ENCODE measurements around the gene ASPSCR1. TPM values are rescaled to one million over a fixed set of nuclear protein-coding genes. Genes with fewer than 3 reads are reported as not detected.

Gene ASPSCR1
- total RNA-seq, 2 donors from 2014 or later: 17.9 to 57.4 TPM

DNA sequence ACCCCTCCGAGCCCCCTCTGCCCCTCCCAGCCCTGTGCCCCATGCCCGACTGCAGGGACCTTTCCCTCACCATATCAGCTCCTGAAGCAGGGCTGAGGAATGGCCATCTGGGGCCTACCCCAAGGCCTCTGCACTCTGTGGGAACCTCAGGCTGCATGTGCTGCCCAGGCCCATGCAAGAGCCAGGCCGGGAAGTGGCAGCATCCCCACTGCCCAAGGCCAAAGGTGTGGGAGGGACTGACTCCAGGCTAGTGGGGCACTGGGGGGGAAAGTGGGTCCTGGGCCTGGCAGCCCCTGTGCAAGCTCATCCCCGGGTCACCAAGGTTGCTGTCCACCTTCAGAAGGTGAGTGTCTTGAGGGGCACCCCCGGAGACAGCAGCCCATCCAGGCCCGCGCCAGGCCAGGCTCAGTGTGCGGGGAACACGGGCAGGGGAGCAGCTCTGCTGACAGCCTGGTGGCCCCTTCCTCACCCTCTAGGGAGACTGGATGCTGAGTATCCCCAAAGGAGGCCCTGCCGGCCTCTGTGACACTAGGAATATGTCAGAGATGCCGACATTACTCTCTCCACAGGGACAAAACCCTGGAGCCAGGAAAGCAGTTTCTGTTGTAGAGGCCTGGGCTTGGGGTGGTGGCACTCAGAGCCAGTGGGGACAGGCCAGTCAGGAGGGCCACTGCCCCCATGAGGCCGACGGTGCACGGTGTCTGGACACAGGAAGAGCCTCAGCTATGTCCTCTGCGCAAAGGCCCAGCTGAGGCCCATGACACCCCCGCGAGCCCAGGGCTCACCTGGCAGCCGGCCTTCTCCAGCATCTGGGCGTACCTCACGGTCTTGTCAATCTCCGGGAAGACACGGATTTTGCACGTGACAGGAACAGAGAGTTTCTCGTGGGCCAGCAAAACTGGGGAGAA, 84.9 kb downstream of the ASPSCR1 start:
- intact Hi-C loops (cut with DNase I): no loop called here
- no peak for DNase-seq
- H3K27ac ChIP-seq: no peak overlapping the region
- H3K9me3 ChIP-seq: no peaks in the 10 kb centered on the region
- no peak for TF ChIP-seq POLR2A (IDR thresholded peaks at IDR 0.05)
- H3K27me3 ChIP-seq: no peaks in the 10 kb centered on the region
- peaks cover 33% of the 10 kb centered on the region for H3K4me1 ChIP-seq
- H3K4me3 ChIP-seq: no peak overlapping the region
- ATAC-seq: no peak
- WGBS, 2 donors: 69 to 83% methylated on average over 2 to 22 of the region's 24 CpGs
- peaks cover 3 to 11% of the 10 kb centered on the region in 2 donors for H3K36me3 ChIP-seq (replicated peaks in 1 of 2; ENCODE audit: insufficient read depth in 1 of 2, low read depth in 2 of 2)

DNA sequence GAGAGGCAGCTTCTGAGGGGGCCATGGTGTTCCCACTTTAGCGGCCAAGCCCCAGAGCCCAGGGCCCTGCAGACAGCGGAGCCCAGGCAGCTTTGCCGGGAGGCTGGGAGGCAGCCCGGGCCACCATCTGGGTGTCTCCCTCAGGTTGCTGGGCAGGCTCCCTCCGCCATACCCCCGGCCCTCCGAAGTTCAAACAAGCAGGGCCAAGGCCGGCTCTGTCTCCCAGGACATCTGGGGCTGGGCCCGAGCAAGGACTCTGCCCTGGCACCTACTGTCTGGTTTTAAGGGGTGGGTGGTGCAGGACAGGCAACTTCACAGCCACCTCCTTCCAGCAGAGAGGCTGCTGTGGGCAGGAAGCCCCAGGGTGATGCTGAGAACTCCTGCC, 85.5 kb downstream of the ASPSCR1 start:
- no peak for DNase-seq
- no peak for TF ChIP-seq POLR2A (IDR thresholded peaks at IDR 0.05)
- TF ChIP-seq, protein P1, sequence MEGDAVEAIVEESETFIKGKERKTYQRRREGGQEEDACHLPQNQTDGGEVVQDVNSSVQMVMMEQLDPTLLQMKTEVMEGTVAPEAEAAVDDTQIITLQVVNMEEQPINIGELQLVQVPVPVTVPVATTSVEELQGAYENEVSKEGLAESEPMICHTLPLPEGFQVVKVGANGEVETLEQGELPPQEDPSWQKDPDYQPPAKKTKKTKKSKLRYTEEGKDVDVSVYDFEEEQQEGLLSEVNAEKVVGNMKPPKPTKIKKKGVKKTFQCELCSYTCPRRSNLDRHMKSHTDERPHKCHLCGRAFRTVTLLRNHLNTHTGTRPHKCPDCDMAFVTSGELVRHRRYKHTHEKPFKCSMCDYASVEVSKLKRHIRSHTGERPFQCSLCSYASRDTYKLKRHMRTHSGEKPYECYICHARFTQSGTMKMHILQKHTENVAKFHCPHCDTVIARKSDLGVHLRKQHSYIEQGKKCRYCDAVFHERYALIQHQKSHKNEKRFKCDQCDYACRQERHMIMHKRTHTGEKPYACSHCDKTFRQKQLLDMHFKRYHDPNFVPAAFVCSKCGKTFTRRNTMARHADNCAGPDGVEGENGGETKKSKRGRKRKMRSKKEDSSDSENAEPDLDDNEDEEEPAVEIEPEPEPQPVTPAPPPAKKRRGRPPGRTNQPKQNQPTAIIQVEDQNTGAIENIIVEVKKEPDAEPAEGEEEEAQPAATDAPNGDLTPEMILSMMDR (IDR thresholded peaks at IDR 0.05): no peak
- intact Hi-C loops (cut with DNase I): no loop called here
- no peak for ATAC-seq
- Histone ChIP-seq H3K27me3 (no peaks in the 10 kb centered on the region), H3K9me3 (no peaks in the 10 kb centered on the region), H3K4me3 (no peak overlapping the region), H3K36me3 (replicated peaks in 1 of 2; ENCODE audit: insufficient read depth in 1 of 2, low read depth in 2 of 2) (peaks cover 3 to 9% of the 10 kb centered on the region in 2 donors), H3K27ac (no peak overlapping the region), H3K4me1 (peaks cover 33% of the 10 kb centered on the region)
- 73 to 83% methylated on average over 4 to 8 of the region's 9 CpGs for WGBS, 2 donors

GRCh38 chr17:82063424-82064415, 86.3 kb downstream of the ASPSCR1 start:
- DNase-seq: no peak
- no peaks in the 10 kb centered on the region for H3K27me3 ChIP-seq
- H3K4me1 ChIP-seq: peaks cover 33% of the 10 kb centered on the region
- peaks cover 3 to 9% of the 10 kb centered on the region in 2 donors for H3K36me3 ChIP-seq (replicated peaks in 1 of 2; ENCODE audit: insufficient read depth in 1 of 2, low read depth in 2 of 2)
- intact Hi-C loops (cut with DNase I): no loop called here
- no peaks in the 10 kb centered on the region for H3K9me3 ChIP-seq
- peak overlapping the region in 1 of 4 donors; percentile 64 for H3K27ac ChIP-seq
- no peak for ATAC-seq
- TF ChIP-seq, protein P1 (IDR thresholded peaks at IDR 0.05): no peak
- TF ChIP-seq POLR2A (IDR thresholded peaks at IDR 0.05): no peak
- no peak overlapping the region for H3K4me3 ChIP-seq
- 45 to 61% methylated on average over 7 to 18 of the region's 20 CpGs for WGBS, 2 donors

DNA sequence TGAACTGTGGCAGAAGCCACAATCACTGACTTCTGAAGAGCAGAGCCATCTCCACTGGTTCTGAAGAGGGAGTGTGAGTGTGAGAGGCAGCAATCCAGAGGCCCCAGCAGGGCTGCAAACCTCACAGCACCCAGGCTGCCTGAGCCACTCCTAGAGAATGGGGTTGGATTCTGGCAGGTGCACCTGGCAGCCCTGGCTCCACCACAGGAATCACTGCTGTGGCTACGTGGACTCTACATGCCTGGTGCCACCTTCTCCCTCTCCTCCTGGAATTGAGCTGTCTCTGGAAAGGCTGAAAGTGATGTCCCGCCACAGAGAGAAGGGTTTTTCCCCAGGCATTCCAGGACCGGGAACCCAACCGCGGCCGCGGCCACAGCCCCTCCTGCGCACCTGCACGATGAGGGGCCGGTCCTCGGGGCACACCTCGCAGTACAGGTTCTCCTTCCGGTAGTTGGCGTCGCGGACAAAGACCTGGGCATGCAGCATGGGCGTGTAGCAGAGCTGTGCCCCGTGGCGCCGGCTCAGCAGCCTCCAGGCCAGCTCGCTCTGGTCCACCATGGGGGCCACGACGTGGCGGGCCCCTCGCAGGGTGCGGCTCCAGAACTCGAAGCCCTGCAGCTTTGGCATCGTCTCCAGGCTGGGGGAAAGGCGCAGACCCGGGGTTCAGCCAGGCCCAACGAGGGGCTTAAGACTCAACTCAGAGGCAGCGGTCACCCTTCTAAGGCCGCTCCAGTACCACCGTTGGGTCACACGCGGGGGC, 87.2 kb downstream of the ASPSCR1 start:
- Histone ChIP-seq H3K9me3 (no peaks in the 10 kb centered on the region), H3K27ac (peak overlapping the region in 3 of 4 donors; percentile 64 to 86 (median 71)), H3K36me3 (replicated peaks in 1 of 2; ENCODE audit: insufficient read depth in 1 of 2, low read depth in 2 of 2) (peaks cover 3 to 9% of the 10 kb centered on the region in 2 donors), H3K27me3 (no peaks in the 10 kb centered on the region), H3K4me1 (peaks cover 33% of the 10 kb centered on the region), H3K4me3 (peak overlapping the region; percentile 43 to 92)
- 11 to 16% methylated on average over 9 to 31 of the region's 36 CpGs for WGBS, 2 donors
- peak in 1 of 4 donors; percentile 44 for DNase-seq
- no peak for TF ChIP-seq POLR2A (IDR thresholded peaks at IDR 0.05)
- TF ChIP-seq, protein P1 (IDR thresholded peaks at IDR 0.05): no peak
- intact Hi-C loops (cut with DNase I): no loop called here
- ATAC-seq: no peak

Data from body of pancreas (tissue), 4 donors.